HG02610 (cell line): ENCODE data around the gene PPP6R2.

Experiments
- ATAC-seq: cut with Tn5 transposase; IDR thresholded peaks from one replicate; pipeline ENCODE4 v1.9.1; 2021; ENCODE audit warnings: mild to moderate bottlenecking, moderate library complexity; ENCODE audit not compliant: unreplicated experiment

PPP6R2 gene

DNA sequence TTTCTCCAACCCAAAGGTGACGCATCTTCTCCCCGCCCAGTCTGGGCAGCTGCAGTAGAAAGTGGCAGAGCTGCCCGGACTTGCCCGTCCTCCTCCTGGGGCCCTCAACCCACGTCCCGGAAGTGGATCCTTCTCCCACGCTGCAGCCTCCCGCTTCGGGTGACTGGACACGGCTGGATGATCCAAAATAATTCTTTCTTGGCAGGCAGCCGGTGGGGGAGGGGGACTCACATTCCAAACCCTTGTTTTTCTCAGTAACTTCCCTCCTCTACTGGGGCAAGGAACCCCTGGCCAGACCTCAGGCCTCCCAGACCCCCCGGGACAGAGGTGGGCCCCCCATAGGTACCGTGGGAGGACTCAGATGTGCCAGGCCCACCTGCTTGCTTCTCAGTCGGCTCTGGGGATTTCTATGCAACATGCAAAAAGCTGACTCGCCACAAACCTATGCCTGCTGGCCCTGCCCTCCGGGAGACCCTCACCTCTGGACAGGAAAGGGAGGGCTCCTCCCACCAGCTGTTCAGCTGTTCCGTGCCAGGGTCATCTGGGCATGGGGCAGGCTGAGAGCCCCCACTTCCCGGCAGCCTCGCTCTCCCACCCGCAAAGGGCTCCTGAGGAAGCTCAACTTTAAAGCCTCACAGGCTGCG lies 37.1 kb upstream of the PPP6R2 start:
- ATAC-seq, result no peak

DNA sequence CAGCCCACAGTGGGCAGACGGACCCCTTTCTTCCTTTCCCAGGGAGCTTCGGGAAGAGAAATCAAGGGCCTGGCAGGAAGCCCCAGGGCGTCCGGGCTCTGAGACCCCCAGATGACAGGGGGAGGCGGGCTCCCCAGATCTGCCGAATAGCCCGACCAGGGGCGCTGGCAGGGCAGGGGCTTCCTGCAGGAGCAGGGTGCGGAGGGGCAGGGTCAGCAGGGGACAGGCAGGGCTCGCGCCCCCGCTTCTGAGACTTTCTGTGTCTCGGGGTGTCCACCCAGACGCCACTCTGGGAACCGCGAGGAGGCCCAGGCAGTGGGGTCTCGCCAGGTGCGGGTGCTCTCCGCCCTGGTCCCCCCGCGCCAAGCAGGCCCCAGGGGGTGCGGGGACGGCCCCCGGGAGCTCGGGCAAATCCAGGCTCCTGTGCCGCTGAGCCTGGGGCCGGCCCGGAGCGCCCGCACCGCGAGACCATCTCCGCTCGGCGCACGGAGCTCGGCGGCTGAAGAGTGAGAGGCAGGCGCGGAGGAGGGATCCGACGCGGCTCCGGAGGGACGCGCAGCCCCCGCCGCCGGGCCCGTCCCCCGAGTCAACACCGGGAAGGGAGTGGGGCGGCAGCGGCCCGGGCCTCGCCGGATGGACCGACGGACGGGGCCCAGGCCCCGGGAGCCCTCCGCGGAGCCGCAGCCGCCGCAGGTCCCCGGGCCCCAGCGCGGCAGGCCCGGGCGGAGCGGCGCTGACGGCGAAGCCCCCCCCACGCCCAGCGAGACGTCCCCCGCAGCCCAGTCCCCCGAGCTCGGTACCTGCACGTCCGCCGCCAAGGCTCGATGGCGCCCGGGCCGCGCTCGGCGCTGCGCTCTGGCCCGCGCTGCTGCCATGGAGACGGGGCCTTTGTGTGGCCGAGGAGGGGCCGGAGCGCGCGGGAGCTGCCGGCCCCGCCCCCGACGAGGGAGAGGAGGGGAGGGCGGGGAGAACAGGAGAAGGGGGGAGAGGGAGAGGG lies 36.1 kb upstream of the PPP6R2 start, which contains the start of gene PLXNB2:
Gene PLXNB2 (minus strand): TSS at position 894 of the 997 bp plus-strand sequence. CDS start 17,062 bp downstream, outside the sequence.
- ATAC-seq, result peak; percentile 28

DNA sequence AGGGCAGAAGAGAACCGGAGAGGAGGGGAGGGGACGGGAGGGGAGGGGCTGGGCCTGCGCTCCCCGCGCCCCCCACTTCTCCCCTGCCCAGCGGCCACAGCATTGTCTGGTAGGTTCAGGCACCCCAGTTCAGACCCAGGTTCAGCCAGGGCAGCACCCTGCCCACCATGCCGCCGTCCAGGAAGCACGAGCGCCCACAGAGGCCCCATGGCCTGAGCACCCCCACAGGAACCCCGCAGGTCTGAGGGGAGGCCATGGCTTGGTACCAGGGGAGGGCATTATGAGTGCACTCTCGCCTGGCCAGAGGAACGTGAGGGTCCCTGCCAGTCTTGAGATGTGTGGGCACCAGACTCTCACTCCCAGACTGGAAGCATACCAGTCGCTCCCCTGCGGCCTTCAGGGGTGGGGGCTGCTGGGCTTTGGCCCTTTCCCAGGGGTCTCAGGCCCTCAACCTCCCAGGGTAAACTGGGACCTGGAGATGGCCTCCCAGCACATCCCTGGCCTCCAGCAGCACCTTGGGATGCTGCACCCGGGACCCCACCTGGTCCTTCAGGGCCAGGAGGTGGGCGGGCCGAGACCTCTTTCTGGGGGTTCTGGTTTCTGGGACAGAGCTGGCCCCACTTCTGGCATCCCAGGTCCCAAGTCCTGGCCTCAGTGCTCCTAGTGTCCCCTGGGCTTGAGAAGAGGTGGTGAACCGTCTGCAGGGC lies 35.1 kb upstream of the PPP6R2 start:
- ATAC-seq, result no peak

DNA sequence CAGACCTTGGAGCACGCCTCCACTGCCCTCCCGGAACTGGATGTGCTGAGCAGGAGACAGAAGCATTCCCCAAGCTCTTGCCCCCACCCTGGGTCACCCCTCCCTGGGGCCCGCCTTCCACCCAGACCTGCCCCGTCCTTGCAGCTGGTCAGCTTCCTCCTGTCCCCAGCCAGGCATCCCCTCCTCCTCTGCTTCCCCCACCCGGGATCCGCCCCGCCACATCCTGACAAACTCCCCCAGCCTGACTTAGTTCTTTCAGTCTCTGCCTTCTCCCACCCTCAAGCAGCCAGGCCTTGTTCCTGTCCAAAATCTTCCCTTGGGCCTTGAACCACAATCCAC lies 34.6 kb upstream of the PPP6R2 start:
- ATAC-seq, result no peak

DNA sequence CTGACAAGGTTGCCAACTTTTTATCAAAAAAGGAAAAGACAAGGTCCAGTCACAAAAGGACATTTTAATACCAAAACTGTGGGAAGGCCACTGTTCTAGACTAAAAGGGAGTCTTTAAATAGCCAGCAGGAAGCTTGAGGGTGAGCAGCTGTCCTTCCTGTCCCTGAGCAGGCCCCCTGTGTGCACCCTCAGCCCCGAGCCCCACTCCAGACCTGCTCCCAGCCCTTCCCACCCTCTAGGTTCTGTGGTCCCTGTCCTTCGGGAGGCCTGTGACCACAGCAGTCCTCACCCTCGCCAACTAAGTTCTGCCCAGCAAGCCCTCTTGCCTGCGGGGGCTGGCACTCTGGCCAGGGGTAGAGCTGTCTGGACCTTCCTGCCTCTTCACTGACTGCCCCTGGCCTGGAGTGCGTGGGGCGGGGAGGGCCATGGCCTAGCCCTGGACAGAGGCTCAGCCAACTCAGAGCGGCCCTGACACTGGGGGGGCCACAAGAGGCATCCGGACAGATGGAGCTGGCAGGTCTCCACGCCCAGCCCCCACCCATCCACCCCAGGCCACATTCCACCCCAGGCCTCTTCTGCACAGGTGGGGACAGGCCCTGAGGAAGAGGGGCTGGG lies 34.0 kb upstream of the PPP6R2 start:
- ATAC-seq, result no peak

DNA sequence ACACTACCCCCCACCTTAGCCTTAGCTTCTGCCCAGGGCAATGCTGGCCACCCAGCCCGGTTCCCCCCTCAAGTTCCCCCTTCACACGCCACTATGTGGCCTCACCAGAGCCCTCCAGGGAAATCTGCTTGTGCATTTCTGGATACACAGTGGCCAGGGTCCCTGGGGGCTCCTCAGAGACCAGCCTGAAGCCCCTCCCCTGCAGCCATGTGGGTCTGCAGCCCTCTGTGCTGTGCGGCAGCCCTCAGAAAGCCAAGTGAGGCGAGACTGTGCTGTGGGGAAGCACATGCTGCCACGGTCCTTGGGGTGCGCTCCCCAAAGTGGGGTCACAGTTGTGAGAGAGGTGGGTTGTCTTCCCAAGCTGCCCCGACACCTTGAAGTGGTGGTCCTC lies 33.5 kb upstream of the PPP6R2 start:
- ATAC-seq, result no peak

DNA sequence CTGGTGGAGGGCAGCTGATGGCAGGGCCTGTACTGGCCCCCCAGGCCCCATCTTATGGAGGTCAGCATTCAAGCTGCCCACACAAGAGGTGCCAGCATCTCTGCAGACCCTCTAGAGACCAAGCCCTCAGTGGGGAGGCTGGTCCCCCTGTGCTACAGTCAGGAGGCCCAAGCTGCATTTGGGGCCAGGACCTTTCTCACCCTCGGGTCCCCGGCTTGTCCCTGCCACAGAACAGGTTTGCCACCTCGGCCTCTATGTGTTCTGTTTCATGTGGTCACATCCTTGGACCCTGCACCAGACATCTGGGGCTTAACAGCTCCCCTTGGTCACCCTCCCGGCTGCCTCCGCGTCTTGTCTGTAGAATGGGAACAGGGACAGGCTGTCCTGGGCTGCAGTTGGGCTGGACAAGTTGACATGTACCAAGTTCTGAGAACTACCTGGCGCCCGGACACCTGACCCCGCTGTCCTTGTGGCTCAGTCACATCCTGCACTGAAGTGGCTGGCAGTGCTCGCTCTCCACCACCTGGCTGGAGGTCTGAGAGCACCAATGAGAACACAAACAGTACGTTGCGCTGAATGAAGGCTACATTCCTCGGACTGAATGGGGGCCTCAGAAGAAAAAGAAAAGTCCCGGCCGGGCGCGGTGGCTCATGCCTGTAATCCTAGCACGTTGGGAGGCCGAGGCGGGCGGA lies 33.0 kb upstream of the PPP6R2 start:
- no peak for ATAC-seq

DNA sequence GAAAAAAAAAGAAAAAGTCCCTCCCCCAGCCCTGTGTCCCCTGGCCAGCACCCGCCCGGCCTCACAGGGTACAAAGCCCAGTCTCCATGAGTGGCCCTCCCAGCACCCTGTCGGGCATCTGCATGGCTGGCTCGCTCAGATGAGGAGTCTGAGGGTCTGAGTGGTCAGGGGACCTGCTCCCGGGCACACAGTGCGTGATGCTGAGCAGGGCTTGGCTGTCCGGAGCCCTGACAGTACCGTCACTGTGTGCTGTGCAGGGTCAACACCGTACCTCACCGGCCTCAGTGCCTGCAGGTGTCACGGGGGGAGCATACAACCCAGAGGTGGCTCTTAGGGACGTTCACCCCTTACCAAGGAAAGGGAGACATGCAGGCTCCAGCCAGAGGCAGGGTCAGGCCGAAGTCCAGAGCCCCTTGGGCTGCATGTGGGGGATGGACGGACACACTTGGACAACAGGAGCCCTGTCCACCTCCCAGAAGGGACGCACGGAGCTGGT lies 32.1 kb upstream of the PPP6R2 start:
- no peak for ATAC-seq

DNA sequence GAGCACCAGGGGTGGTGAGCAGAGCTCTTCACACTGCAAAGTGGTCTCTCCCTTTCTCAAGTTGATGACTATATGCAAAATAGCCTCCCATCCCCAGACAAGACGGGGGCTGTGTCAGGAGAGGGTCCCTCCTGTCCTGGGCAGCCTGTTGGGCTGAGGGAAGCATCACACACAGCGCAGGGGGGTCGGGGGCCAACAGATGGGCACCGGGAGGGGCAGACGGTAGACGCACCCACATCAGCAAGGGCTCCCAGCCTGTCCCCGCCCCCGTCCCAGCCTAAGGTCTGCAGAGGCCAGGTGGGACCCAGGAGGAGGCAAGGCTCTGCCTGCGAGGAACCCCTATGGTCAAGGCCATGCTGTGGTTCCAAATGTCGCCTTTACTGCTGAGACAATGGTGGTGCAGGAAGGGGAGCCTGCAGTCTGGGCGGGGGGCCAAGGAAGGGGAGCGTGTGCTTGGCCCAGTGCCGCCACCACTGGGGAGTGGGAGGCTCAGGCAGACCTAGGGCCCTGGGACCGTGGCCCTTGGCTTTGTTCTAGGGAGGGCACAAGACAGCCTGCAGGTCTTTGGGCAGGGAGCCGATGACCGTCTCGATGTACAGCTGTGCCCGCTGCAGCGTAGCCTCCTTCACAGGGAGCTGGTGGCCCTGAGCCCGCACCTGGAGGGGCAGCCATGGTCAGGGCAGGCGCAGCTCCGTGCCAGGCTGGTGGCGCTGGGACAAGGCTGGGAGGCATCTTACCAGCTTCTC lies 31.3 kb upstream of the PPP6R2 start:
- ATAC-seq, result no peak

DNA sequence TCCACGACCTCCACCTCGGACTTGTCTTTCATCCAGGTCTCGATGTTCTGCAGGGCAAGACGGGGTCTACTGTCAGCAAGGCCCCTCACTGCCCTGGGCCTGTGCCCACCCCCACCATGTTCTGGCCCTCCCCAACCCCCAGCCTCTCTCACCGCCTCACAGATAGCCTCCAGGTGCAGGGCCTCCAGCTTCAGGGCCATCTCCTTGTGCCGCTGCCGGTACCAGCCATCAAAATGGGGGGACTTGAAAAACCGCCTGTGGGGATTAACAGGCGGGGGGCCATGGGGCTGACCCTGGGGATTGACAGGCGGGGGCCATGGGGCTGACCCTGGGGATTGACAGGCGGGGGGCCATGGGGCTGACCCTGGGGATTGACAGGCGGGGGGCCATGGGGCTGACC lies 30.8 kb upstream of the PPP6R2 start:
- no peak for ATAC-seq

DNA sequence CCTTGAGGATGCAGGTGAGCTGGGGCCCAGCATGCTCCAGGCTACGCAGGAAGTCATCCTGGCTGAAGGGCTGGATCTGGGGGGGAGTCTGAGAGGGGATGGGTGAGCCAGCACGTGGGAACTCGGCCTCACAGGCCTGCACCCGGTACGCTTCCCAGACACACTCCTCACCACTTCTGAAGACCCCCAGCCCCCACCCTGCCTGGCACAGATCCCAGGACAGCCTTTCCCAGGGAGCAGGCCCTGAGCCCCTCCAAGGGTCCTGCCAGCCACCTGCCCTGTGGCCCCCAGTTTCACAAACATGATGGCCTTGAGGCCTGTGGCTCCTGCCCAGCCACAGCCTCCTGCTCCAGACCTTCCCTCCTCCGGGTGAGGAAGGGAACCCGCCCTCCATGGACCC lies 30.1 kb upstream of the PPP6R2 start:
- ATAC-seq, result no peak

DNA sequence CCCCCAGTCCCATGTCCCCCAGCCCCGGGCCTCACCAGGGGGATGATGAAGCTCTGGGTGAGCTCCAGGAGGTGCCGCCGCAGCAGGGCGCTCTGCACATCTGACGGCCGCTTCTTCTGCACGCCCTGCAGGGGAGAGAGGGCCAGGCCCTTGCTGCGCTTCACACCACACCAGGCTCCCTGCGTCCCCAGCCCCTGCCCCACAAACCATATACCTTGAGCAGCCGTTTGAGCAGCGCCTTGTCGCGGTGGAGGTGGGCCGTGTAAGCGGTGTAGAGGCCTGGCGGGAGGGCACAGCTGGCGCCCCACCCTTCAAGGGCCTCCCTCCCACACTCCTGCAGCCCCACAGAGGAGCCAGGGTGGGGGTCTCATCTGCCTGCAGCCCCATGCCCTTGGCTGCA lies 29.5 kb upstream of the PPP6R2 start:
- ATAC-seq, result no peak

DNA sequence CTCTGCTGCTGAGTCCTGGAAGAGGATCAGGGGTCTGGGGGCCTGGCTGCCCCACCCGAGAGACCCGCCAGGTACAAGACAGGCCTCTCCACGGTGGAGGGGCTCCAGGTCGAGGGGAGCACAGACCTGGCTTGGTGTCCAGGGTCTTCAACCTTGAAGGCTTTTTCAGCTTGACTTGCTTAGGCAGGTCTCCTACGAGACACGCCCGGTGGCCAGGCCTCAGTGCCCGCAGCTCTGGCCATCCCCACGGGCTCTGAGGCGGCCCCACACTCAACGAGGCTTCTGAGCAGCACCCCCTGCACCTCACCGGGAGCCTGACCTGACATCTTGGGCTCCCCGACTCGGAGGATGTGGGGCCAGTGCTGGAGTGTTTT lies 29.1 kb upstream of the PPP6R2 start:
- ATAC-seq, result no peak

DNA sequence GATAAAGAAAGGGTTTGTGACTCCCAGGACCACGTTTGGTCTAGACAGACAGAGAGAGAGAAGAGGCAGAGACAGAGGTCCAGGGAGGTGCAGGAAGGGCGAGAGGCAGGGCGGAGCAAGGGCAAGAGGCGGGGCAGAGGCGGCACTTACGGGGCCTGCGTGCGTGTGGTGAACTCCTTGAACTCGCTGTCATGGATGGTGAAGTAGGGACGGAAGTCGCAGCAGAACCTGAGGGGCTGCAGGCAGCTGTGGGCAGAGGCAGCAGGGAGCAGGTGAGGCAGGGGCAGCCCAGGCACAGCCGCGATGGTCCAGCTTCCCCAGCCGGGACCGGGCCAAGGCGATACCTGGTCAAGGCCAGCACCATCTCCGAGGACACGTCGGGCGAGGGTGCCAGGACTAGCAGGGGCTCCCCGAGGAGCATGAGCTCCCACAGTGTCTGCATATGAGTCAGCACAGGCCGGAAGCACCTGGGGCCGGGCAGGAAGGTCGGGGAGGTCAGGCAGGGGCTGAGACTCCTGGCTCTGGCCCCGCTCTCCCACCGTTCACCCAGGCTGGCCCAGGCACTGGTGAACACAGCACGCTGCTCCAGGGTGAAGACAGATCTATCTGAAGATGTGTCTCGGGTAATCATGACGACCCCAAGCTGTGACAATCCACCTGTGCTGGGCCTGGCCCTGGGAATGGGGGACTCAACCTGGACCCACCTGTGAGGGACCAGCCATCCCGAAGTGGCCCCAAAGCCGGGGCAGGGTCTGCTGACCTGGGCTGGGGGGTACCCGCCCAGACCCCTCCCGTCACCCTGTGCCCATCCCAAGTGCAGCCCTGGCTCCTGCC lies 28.5 kb upstream of the PPP6R2 start:
- ATAC-seq, result peak; percentile 75

DNA sequence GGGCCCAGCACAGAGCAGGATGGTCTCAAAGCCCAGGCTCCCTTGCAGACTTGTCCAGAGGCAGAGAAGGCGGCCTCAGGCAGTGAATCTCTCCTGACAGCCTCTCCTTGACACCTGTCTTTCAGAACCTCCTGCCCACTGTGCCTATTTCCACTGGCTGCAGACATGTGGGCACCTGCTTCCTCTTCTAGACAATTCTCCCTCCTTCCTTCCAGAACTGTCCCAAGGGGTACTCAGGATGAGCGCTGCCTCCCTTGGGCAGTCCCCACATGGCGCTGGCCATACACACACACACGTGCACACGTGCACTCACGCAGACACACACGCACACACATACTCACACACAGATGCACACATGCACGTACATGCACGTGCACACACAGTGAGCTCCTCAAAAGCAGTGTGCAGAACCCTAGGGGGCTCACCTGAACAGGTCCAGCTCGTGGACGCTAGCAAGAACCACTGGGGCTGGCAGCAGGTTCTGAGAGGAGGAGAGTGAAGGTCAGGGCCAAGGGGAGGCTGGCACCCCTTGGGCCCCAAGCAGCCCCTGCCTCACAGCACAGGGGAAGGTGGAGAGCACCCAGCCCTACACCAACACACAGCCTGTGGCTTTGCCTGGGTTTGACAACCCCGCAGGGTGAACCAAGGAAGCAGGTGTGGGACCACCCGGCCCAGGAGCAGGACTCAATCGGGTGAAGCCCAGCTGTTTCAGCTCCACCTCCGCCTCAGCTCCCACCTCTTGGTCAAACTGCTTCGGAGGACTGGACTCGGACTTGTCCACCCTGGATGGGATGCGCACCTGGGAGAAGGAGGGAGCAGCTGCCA lies 27.6 kb upstream of the PPP6R2 start:
- ATAC-seq, result no peak

DNA sequence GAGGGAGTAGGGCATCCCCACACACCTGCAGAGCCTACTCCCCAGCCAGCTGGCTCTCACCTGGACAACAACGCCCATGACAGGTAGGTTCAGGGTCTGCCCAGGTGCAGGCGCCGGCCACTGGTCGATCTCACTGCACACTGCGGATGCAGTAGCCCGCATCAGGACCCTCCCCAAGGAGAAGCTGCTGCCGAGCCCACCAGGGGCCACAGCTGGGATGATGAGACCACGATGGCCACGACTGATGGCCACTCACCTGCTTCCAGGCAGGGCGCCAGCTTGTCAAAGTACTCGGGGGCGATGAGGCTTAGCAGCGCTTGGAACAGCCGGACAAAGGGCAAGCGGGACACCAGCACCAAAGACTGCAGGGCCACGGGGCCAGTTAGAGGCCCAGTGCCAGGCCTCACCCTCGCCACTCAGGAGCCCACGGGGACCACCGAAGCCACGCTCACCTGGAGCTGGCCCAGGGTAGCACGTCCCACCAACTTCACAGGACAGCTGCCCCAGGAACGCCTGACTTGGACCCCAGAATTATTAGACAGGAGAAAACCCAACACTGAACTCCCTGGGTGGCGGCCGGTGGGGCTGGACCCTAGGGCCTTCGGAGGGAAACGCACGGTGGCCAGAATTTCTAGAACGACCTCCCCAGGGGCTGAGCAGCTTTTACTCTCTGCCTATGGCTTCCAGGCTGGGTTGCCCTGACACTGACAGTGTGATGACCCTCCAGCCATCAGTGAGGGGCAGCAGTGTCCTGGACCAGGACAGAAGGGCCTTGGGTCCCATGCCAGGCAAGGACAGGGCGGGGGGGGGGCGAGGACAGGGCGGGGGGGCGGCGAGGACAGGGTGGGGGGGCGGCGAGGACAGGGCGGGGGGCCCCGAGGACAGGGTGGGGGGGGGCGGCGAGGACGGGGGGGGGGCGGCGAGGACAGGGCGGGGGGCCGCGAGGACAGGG lies 26.7 kb upstream of the PPP6R2 start:
- no peak for ATAC-seq

DNA sequence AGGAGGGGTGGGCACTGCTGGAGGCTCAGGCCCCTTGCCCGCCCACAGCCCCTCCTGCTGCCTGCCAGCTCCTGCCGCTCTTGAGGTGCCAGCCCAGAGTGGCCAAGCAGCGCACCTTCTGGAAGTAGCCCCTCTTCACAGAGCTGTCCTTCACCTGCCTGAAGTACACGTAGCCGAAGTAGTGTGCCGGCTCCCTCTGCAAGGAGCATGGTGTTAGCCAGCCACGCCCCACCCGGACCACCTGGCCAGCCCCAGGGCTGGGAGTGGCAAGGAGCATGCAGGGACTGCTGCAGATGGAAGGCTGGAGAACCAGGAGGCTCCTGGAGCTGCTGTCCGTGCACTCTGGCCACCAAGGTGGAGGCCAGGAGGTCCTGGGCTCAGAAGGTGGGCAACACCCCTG lies 25.9 kb upstream of the PPP6R2 start:
- no peak for ATAC-seq
